ENCODE data around the gene OSBPL6.
"Not testable (repeated sequence)": the region's sequence is repeated elsewhere in the genome, so short reads cannot be mapped to it uniquely, and the experiment has no call there.

OSBPL6 gene

DNA sequence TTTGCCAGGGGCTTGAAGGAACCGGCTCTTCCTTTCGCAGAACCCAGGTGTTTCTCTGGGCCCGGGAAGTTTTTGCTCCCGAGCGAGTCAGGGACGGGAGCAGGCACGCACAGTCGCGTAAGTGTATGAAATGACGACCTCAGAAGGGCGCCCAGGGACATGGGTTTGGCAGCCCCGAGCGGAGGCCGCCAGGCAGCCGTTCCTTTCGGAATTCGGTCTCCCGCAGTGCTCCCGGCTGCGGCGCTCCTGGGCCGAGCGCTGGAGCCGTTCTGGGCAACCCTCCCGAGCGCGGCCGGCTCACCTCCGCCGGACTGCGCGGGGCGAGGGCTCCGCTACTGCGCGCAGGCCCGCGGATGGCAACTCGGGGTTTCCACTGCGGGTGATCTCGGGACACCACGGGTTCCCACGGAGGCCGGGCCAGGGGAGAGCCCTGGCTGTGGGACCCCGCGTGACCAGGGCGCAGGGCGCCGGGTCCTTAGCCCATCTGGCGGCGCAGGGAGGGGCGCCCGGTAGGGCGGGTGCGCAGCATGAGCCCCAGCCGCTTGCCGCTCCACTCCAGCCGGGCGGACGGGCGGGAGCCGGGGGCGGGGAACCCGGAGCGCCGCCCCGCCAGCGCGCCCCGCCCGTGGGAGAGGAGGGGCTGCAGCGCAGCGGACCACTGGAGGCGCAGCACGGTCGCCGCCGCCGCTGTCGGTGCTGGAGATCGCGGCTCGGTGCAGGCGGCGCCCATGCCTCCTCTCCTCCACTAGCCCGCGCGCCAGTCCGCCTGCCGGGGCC is at the start of gene OSBPL6:
Gene OSBPL6 (plus strand): TSS at position 690 of the 777 bp plus-strand sequence. CDS start 111,673 bp downstream, outside the sequence.
- FAIRE-seq = no peak

GRCh38 chr2:178152033-178152432 is 42.3 kb upstream of the OSBPL6 start:
- no peak for FAIRE-seq

DNA sequence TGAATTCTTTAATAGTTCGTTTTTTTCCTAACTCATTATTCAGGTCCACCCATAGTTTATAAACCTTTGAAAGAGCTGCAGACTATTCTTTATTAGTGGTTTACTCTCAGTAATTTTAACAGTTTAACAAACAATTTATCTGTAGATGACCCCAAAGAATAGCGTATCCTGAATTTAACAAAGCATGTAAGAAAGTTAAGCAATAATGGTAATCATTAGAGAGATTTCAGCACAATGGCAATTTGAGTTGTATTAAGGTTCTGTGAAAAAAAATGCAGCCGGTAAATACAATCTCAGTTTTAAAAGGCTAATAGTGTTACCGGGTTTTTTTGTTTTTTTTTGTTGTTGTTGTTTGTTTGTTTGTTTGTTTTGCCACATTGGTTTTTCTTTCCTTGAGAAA is 41.8 kb upstream of the OSBPL6 start:
- FAIRE-seq = no peak

DNA sequence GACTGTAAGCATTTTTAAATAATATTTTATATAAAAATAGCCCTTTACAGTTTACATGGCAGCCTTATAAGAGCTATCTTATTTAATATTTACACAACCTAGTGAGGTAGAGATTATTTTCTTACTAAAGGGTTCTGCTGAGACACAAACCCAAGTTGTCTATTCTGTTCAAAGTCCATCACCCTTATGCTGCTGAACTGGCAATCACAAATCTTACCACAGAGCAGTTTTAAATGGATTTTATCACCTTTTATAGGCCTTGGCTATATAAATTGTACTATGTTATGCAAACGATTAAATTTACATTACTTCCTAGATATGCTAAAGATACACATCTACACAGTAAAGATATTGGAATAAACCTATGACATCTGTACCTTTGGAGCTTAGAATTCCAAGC is 41.3 kb upstream of the OSBPL6 start:
- FAIRE-seq = no peak

DNA sequence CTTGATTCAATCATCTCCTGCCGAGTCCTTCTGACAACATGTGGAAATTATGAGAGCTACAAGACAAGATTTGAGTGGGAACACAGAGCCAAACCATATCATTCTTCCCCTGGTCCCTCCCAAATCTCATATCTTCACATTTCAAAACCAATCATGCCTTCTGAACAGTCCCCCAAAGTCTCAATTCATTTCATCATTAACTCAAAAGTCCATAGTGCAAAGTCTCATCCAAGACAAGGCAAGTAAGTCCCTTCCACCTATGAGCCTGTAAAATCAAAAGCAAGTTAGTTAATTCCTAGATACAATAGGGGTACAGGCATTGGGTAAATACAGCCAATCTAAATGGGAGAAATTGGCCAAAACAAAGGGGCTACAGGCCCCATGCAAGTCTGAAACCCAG is 40.4 kb upstream of the OSBPL6 start:
- not testable (repeated sequence) for FAIRE-seq

GRCh38 chr2:178155524-178155923 is 38.8 kb upstream of the OSBPL6 start:
- FAIRE-seq = no peak

DNA sequence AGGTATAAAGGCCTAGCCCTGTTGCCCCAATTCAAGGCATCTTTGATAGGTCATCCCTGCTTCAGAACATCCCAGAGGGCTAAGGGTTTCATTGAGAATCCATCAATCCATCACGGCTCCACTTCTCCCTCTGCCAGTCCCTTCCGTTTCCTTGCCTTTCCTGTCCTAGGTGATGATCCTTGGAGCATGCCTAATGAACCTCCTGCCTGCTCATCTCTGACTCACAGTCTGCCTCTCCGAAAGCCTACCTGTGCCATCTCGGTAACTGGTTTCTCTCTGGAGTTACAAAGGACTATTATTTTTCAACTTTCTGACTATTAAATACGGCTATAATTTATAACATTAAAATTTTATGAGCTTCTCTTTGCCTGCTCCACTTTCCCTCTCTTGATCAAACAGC is 36.7 kb upstream of the OSBPL6 start:
- FAIRE-seq = no peak

- FAIRE-seq = no peak
Measured at GRCh38 chr2:178159966-178160365, 34.3 kb upstream of the OSBPL6 start.

DNA sequence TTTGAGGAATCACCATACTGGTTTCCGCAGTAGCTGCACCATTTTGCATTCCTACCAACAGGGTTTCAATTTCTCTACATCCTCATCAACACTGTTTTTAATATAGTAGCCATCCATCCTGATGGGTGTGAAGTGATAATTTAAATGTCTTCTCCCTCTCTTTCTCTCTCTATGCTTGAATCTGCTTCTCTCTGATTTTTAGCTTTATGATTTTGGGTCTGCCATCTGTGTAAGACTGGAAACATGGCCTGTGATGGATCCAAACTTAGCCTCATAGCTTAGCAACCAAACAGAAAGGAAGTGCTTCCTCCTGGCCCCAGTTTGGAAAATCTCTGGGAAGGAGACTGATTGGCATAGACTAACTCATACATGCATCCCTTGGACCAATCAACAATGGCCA is 33.7 kb upstream of the OSBPL6 start:
- no peak for FAIRE-seq

DNA sequence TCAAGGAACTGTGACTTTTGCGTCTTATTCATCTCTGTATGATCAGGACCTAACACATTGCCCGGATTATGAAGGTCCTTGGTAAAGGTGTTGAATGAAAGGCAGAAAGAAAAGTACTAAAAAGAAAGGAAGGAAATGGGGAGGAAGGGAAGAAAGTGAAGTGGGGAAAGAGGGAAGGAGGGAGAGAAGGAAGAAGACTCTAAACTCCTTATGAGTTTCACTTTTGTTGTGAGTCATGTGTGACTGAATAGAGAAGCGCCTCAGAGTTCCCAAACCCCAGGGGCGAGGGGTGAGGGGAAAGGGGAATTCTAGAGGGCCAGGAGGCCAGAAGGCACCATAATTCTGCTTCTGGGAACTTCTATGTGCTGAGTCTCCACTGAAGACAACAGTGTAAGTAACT is 30.9 kb upstream of the OSBPL6 start:
- no peak for FAIRE-seq

GRCh38 chr2:178163911-178164310 is 30.4 kb upstream of the OSBPL6 start:
- no peak for FAIRE-seq

DNA sequence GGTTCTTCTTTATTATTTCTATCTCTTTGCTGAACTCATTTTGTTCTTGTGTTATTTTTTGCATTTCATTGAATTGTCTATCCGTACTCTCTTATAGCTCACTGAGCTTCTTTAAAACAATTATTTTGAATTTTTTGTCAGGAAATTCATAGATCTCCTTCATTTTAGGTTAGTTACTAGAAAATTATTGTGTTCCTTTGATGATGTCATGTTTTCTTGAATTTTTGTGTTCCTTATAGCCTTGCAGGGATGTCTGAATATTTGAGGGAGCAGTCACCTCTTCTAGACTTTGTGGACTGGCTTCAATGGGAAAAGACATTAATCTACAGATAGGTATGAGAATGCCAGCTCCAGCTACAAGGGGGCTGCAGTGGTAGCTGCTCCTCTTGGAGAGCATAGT is 20.7 kb upstream of the OSBPL6 start:
- no peak for FAIRE-seq

DNA sequence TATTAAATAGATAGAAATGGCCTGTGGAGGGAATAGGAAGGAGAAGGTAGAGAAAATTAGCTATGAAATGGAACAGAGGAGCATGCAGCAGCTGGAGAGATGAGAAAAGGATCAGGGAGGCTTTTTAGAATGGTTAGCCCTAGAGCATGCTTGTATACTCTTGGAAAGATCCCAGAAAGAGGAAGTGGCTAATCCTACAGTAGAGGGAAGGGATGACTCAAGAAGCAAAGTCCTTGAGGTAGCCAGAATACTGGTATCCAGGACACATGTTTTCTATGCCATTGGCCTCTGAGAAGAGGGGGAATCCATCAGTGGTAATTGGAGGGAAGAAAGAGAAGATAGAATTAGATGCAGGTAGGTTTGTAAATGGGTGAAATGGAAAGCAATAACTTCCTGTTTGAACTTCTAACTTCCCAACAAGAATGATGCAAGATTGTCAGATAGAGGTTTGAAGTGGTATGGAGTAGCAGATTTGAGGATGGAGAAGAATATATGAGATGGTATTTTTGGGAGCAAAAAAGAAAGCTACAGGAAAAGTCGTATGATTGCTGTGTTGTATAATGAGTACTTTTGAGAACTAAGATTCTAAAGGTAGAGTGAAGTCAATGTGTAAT is 17.1 kb upstream of the OSBPL6 start:
- no peak for FAIRE-seq

DNA sequence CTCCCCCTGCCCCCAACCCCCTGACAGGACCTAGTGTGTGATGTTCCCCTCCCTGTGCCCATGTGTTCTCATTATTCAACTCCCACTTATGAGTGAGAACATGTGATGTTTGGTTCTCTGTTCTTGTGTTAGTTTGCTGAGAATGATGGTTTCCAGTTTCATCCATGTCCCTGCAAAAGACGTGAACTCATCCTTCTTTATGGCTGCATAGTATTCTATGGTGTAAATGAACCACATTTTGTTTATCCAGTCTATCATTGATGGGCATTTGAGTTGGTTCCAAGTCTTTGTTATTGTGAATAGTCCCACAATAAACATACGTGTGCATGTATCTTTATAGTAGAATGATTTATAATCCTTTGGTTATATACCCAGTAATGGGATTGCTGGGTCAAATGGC is 13.7 kb upstream of the OSBPL6 start:
- not testable (repeated sequence) for FAIRE-seq

DNA sequence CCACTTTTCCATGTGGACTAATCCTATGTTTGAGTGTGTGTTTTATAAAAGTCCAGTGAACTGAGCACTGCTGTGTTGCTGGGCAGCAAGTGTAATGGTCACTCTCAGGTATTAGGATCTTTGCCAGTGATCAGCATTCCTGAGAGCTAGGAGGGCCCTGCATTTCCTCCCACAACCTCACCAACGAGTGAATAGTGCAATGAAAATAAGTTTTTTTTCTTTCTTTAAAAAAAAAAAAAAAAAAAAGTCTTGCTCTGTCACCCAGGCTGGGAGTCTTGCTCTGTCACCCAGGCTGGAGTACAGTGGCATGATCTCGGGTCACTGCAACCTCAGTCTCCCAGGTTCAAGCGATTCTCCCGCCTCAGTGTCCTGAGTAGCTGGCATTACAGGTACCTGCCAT is 6.5 kb upstream of the OSBPL6 start:
- no peak for FAIRE-seq

DNA sequence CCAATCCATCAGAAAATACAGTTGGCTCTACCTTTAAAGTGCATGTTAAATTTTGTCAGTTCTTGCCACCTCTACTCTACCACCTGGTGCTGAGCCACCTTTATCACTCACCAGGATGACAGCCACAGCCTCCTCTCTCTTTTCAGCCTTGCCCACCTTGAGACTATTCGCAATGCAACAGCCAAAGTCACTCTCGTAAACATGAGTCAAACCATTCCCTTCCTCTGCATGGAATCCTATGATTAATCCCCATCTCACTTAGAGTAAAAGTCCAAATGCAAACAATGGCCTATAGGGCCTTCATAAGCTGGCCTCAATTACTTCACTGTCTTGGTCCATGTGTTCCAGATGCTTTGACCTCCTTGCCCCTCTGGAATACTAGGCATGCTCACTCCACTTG is 5.8 kb upstream of the OSBPL6 start:
- FAIRE-seq = no peak

DNA sequence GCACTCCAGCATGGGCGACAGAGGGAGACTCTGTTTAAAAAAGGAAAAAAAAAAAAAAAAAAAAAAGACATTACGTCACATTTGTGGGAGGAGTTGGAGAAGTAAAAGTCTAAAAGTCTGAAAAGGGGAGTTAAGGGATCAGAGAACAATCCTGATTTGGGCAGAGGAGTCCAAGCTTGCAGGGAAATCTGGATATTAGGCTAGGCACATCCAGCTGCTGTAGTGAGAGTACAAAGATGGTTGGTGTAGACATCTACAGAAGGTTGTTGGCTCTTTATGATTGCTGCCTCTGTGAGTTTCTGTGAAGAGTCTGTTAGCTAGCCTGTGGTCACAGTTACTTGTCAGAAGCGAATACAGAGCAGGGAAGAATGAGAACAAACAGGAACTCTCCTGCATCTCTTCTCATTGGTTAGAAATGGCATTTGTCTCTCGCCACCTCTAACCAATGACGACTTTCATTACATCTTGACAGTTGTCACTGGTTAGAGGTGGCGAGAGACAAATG is 3.3 kb upstream of the OSBPL6 start:
- FAIRE-seq = no peak

DNA sequence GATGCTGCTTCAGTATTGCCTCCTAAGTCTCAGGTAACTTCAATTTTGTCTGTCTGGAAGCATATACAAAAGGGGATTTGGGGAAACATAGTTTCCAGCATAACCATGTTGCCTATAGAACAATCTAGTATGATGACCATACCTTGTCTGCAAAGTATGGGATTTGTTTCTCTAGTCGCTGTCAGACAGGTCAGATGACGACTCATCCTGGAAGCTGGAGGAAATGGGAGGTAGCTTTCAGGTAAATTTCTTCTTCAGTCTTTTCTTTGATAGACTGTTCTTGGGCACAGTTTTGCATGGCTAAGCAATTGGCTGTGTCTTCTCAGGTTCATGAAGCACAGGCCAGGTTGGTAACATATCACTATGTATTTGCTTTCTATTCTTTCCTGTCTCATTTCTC is 2.8 kb upstream of the OSBPL6 start:
- no peak for FAIRE-seq

DNA sequence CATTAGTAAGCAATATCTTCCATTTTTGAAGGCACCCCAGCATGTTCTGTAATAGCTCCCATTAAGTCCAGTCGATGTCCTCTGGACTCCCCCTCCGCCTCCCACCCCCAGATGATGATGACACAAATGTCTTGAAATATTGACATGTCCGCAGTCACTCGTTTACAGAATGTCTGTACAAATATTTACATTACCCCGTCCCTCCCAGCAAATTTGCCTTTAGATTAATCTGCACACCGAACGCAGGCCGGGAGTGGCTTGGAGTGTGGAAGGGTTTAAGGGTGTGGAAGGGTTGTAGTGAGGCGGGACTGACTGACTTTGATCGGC is 853 bp upstream of the OSBPL6 start:
- FAIRE-seq = no peak

DNA sequence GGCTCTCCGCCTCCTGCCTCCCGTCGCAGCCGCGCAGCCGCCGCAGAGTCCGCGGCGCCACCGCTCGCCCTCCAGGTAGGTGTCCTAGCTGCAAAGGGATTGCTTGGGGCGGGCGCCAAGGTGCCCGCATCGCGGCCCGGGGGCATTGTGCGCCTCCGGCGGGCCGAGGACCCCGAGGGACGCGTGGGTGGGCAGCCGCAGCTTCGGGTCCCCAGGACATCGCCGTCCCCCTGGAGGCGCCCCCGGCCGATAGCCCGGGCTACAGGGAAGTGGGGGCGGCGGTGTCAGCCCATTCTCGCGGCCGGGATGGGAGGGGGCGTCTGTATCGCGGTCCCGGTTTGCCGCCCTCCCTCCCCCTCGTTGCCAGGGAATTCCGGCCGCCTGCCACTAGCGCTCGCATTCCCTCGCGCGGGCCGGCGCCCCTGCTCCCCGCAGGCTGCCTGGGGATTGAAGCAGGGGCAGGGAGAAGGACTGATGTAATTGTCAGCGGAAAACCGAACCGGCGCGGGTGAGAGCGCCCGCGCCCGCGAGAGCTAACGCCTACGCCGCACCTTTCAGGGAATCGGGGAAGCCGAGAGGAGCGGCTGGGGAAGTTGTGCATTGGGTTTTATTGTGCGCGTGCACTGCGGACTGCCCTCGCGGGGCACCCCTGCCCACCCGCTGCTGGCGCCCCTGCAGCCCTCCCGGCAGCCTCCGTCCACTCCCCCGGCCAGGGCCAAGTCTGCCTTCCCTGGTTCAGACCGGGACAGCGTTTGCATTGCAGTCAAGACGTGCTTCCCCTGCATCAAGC is 483 bp downstream of the OSBPL6 start:
- no peak for FAIRE-seq

- FAIRE-seq = no peak
Measured at GRCh38 chr2:178195390-178196166, 1.3 kb downstream of the OSBPL6 start.

DNA sequence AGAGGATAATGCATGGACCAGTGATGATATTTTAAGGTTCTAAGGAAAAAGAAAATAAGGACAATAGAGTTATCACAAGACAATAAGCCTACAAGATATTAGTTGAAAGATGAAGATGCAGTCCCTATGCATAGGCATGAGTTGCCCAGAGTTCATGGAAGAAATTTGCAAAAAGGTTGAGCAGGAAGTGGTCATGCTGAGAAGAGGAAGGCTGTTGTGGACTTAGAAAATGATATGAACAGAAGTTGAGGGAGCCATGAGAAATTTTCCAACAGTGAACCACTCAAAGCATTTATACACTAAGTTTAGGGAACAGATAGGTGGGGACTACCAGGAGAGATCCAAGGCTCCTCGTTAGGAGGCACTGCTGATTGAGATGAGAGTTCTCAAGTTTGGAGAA is 3.5 kb downstream of the OSBPL6 start:
- no peak for FAIRE-seq

- FAIRE-seq = not testable (repeated sequence)
Measured at GRCh38 chr2:178198441-178198840, 4.1 kb downstream of the OSBPL6 start.

All from colon (tissue), 2 donors.